Measurements from ENCODE around the gene ABT1. TPM values are rescaled to one million over a fixed set of nuclear protein-coding genes. Genes with fewer than 3 reads are reported as not detected.

The ABT1 gene
- total and polyA plus RNA-seq, 2 donors (not counting 1 experiment from before 2014, with no cell fraction given) = 17.6 to 29.8 TPM

DNA sequence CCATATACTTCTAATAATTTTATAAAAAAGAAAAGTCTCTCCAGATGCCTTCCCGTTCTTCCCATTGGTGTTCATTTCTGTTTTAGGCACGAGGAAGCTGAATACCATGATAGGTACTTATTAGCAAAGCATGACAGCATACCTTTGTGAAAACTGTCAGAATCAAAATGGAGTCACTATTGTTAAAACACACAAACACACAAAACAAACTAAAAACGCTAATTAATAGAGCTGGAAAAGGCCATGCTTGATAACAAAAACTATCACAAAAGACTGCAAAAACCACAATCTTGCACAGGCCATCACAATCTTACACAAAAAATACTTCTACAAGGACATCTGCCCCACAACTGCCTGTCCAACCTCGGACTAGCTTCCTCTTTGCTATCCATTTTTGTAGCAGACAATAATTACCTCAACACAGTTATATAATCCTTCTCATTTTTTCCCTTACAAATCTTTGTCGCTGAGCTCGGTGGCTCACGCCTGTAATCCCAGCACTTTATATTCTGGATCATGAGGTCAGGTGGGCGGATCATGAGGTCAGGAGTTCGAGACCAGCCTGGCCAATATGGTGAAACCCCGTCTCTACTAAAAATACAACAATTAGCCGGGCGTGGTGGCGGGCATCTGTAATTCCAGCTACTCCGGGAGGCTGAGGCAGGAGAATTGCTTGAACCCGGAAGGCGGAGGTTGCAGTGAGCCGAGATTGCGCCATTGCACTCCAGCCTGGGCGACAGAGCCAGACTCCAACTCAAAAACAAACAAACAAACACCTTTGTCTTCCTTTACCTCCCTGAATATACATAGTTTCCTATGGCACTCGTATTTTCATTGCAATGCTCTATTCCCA is 3.2 kb upstream of the ABT1 start:
- 53% methylated on average over 17 of the region's 20 CpGs for WGBS (ENCODE audit: insufficient coverage)
- H3K4me1 Mint-ChIP-seq = peaks cover 10% of the 10 kb centered on the region
- peaks cover 18% of the 10 kb centered on the region for H3K79me2 ChIP-seq (ENCODE audit: control insufficient read depth, insufficient read depth, low read length)
- no peak overlapping the region for H3K4me2 ChIP-seq (replicated peaks; ENCODE audit: low read depth, low read length, poor library complexity, severe bottlenecking)
- peaks cover 21% of the 10 kb centered on the region for H3K27me3 Mint-ChIP-seq
- H3K4me3 Mint-ChIP-seq = no peak overlapping the region
- POLR2A ChIA-PET = interaction anchor here (0.6 kb wide), 1 partner anchor 398 kb away, joined by 3 read pairs; no protein-coding TSS in a partner anchor
- no peaks in the 10 kb centered on the region for H3K9me3 ChIP-seq (ENCODE audit: control extremely low read depth in 1 of 3, control insufficient read depth in 2 of 3, insufficient read depth in 1 of 3, low read length in 2 of 3)
- CTCF ChIA-PET = interaction anchor here (0.7 to 7.5 kb wide), 8 partner anchors 21 to 499 kb away, joined by 3 to 132 read pairs (median 4); no protein-coding TSS in a partner anchor
- TF ChIP-seq CTCF (IDR thresholded peaks at IDR 0.05) = no peak
- TF ChIP-seq EZH2 (IDR thresholded peaks at IDR 0.05; ENCODE audit: borderline replicate concordance, insufficient read depth, low read depth, low read length, poor library complexity, severe bottlenecking) = no peak
- H3K36me3 ChIP-seq (replicated peaks in 1 of 2; ENCODE audit: control extremely low read depth in 1 of 2, control insufficient read depth in 1 of 2, extremely low read depth in 1 of 2, insufficient read depth in 2 of 2, low read length in 1 of 2) = peaks cover 0 to 6% of the 10 kb centered on the region in 2 experiments
- DNase-seq (no peak), ATAC-seq (ENCODE audit: low read depth) (no peak)
- no peaks in the 10 kb centered on the region for H3K9me3 Mint-ChIP-seq (ENCODE audit: insufficient read depth)
- H3K27ac ChIP-seq (ENCODE audit: low read length in 2 of 2) = no peak overlapping the region
- no peak overlapping the region for H3K9ac ChIP-seq (ENCODE audit: low read length)
- intact Hi-C loops (cut with micrococcal nuclease) = loop anchor here (2.0 to 10.0 kb wide), 4 partner anchors 569 to 1279 kb away; a partner anchor contains a TSS
- no peak overlapping the region for H3K4me3 ChIP-seq (ENCODE audit: control extremely low read depth in 1 of 5, extremely low read depth in 1 of 5, insufficient read depth in 1 of 5, low read depth in 2 of 5, low read length in 4 of 5)
- H2AFZ ChIP-seq (ENCODE audit: insufficient read depth, low read depth, low read length, poor library complexity, severe bottlenecking) = no peak overlapping the region
- peaks cover 9% of the 10 kb centered on the region for H4K20me1 ChIP-seq (ENCODE audit: control insufficient read depth, insufficient read depth, low read length, poor library complexity, severe bottlenecking)
- no peak overlapping the region for H3K27ac Mint-ChIP-seq
- peaks cover 2 to 29% (median 11%) of the 10 kb centered on the region in 4 experiments for H3K27me3 ChIP-seq (replicated peaks in 1 of 4; ENCODE audit: control extremely low read depth in 1 of 4, control insufficient read depth in 3 of 4, insufficient read depth in 4 of 4, low read length in 3 of 4)
- H3K4me1 ChIP-seq (ENCODE audit: control insufficient read depth in 2 of 2, insufficient read depth in 2 of 2, low read length in 2 of 2) = peaks cover 14 to 24% of the 10 kb centered on the region in 2 donors

DNA sequence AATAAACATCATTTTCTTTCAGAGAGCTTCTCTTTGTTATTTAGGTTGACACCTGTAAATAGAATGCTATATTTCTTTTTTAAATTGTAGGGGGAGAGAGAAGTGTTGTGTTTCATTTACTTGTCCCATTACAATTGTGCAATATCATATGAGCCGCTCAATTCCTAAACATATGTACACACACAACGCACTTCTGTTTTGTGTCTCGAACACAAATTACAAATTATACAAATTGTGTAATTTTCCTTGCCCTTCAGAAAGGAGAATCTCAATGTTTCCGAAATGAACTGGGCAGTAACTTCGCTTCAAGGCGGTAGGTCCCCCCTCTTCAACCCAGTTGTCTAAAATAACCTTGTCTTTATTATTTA is 2.6 kb upstream of the ABT1 start:
- H3K4me3 ChIP-seq (ENCODE audit: control extremely low read depth in 1 of 5, extremely low read depth in 1 of 5, insufficient read depth in 1 of 5, low read depth in 2 of 5, low read length in 4 of 5) = no peak overlapping the region
- H3K9me3 ChIP-seq (ENCODE audit: control extremely low read depth in 1 of 3, control insufficient read depth in 2 of 3, insufficient read depth in 1 of 3, low read length in 2 of 3) = no peaks in the 10 kb centered on the region
- ATAC-seq (ENCODE audit: low read depth) (no peak), DNase-seq (no peak)
- H2AFZ ChIP-seq (ENCODE audit: insufficient read depth, low read depth, low read length, poor library complexity, severe bottlenecking) = no peak overlapping the region
- no peaks in the 10 kb centered on the region for H3K9me3 Mint-ChIP-seq (ENCODE audit: insufficient read depth)
- ChIA-PET CTCF (interaction anchor here (1.0 to 7.5 kb wide), 5 partner anchors 21 to 258 kb away, joined by 3 to 132 read pairs (median 6); no protein-coding TSS in a partner anchor), POLR2A (interaction anchor here (0.6 kb wide), 1 partner anchor 398 kb away, joined by 3 read pairs; no protein-coding TSS in a partner anchor)
- no CpG with 5 or more reads among the region's 6 CpGs for WGBS (ENCODE audit: insufficient coverage)
- H3K27me3 ChIP-seq (replicated peaks in 1 of 4; ENCODE audit: control extremely low read depth in 1 of 4, control insufficient read depth in 3 of 4, insufficient read depth in 4 of 4, low read length in 3 of 4) = peaks cover 2 to 29% (median 9%) of the 10 kb centered on the region in 4 experiments
- no peak overlapping the region for H3K4me3 Mint-ChIP-seq
- peaks cover 14 to 24% of the 10 kb centered on the region in 2 donors for H3K4me1 ChIP-seq (ENCODE audit: control insufficient read depth in 2 of 2, insufficient read depth in 2 of 2, low read length in 2 of 2)
- no peak overlapping the region for H3K27ac Mint-ChIP-seq
- peaks cover 21% of the 10 kb centered on the region for H3K27me3 Mint-ChIP-seq
- no peak overlapping the region for H3K27ac ChIP-seq (ENCODE audit: low read length in 2 of 2)
- intact Hi-C loops (cut with micrococcal nuclease) = loop anchor here (2.0 to 10.0 kb wide), 4 partner anchors 569 to 1279 kb away; a partner anchor contains a TSS
- peaks cover 21% of the 10 kb centered on the region for H3K79me2 ChIP-seq (ENCODE audit: control insufficient read depth, insufficient read depth, low read length)
- no peak overlapping the region for H3K4me2 ChIP-seq (replicated peaks; ENCODE audit: low read depth, low read length, poor library complexity, severe bottlenecking)
- H4K20me1 ChIP-seq (ENCODE audit: control insufficient read depth, insufficient read depth, low read length, poor library complexity, severe bottlenecking) = peaks cover 9% of the 10 kb centered on the region
- no peak overlapping the region for H3K9ac ChIP-seq (ENCODE audit: low read length)
- TF ChIP-seq CTCF (IDR thresholded peaks at IDR 0.05) (no peak), EZH2 (IDR thresholded peaks at IDR 0.05; ENCODE audit: borderline replicate concordance, insufficient read depth, low read depth, low read length, poor library complexity, severe bottlenecking) (no peak)
- H3K36me3 ChIP-seq (replicated peaks in 1 of 2; ENCODE audit: control extremely low read depth in 1 of 2, control insufficient read depth in 1 of 2, extremely low read depth in 1 of 2, insufficient read depth in 2 of 2, low read length in 1 of 2) = peaks cover 0 to 12% of the 10 kb centered on the region in 2 experiments
- peaks cover 12% of the 10 kb centered on the region for H3K4me1 Mint-ChIP-seq

All from B cell (primary cell).